ENCODE results near the gene RAB3IP.

The RAB3IP gene

GRCh38 chr12:69837191-69837590, 98.5 kb downstream of the RAB3IP start:
- DNase-seq, result no peak

GRCh38 chr12:69837657-69838415, 99.2 kb downstream of the RAB3IP start:
- H3K18ac ChIP-seq (ENCODE audit: low read length), result no peak overlapping the region
- H3K27me3 ChIP-seq (ENCODE audit: insufficient read depth, low read length, poor library complexity), result no peaks in the 10 kb centered on the region
- H3K4me3 ChIP-seq (ENCODE audit: low read length), result no peak overlapping the region
- H3K79me2 ChIP-seq (ENCODE audit: control insufficient read depth, insufficient read depth, low read length), result no peaks in the 10 kb centered on the region
- no peak overlapping the region for H2BK5ac ChIP-seq (ENCODE audit: low read length)
- no peak overlapping the region for H3K4ac ChIP-seq (ENCODE audit: low read depth, low read length)
- no peak overlapping the region for H2AK5ac ChIP-seq (ENCODE audit: low read length)
- H3K9ac ChIP-seq (ENCODE audit: low read length), result no peak overlapping the region
- no peak overlapping the region for H3K56ac ChIP-seq (ENCODE audit: low read length)
- no peak overlapping the region for H4K8ac ChIP-seq (ENCODE audit: low read depth, low read length)
- no peak overlapping the region for H2BK15ac ChIP-seq (replicated peaks; ENCODE audit: low read depth)
- no peak overlapping the region for H2BK120ac ChIP-seq (ENCODE audit: low read depth, low read length)
- H3K36me3 ChIP-seq (ENCODE audit: control insufficient read depth, insufficient read depth, low read length), result no peaks in the 10 kb centered on the region
- H3K27ac ChIP-seq (ENCODE audit: low read depth, low read length), result no peak overlapping the region
- WGBS (ENCODE audit: extremely low coverage, insufficient coverage, low lambda C conversion rate), result no CpG with 5 or more reads among the region's 4 CpGs
- no peak overlapping the region for H3K23ac ChIP-seq (ENCODE audit: low read length)
- no peak for DNase-seq
- H3K79me1 ChIP-seq (ENCODE audit: low read length), result no peaks in the 10 kb centered on the region
- no peak overlapping the region for H3K4me2 ChIP-seq (ENCODE audit: low read length)
- no peaks in the 10 kb centered on the region for H3K4me1 ChIP-seq (ENCODE audit: control insufficient read depth, low read depth, low read length)
- no peak overlapping the region for H4K5ac ChIP-seq (ENCODE audit: low read length)

More at GRCh38 chr12:69837191-69837590, 98.5 kb downstream of the RAB3IP start:
- H2AK5ac ChIP-seq (ENCODE audit: low read length), result no peak overlapping the region
- no peak overlapping the region for H3K27ac ChIP-seq (ENCODE audit: low read depth, low read length)
- H3K4me3 ChIP-seq (ENCODE audit: low read length), result no peak overlapping the region
- no peak overlapping the region for H3K9ac ChIP-seq (ENCODE audit: low read length)
- H3K23ac ChIP-seq (ENCODE audit: low read length), result no peak overlapping the region
- H3K79me2 ChIP-seq (ENCODE audit: control insufficient read depth, insufficient read depth, low read length), result no peaks in the 10 kb centered on the region
- no peak overlapping the region for H3K18ac ChIP-seq (ENCODE audit: low read length)
- WGBS (ENCODE audit: extremely low coverage, insufficient coverage, low lambda C conversion rate), result no CpG with 5 or more reads among the region's 4 CpGs
- H3K4me2 ChIP-seq (ENCODE audit: low read length), result no peak overlapping the region
- no peak overlapping the region for H3K4ac ChIP-seq (ENCODE audit: low read depth, low read length)
- H3K27me3 ChIP-seq (ENCODE audit: insufficient read depth, low read length, poor library complexity), result no peaks in the 10 kb centered on the region
- no peaks in the 10 kb centered on the region for H3K79me1 ChIP-seq (ENCODE audit: low read length)
- no peak overlapping the region for H2BK5ac ChIP-seq (ENCODE audit: low read length)
- no peak overlapping the region for H4K5ac ChIP-seq (ENCODE audit: low read length)
- H3K36me3 ChIP-seq (ENCODE audit: control insufficient read depth, insufficient read depth, low read length), result no peaks in the 10 kb centered on the region
- no peak overlapping the region for H3K56ac ChIP-seq (ENCODE audit: low read length)
- no peaks in the 10 kb centered on the region for H3K4me1 ChIP-seq (ENCODE audit: control insufficient read depth, low read depth, low read length)
- no peak overlapping the region for H4K8ac ChIP-seq (ENCODE audit: low read depth, low read length)
- H2BK120ac ChIP-seq (ENCODE audit: low read depth, low read length), result no peak overlapping the region
- no peak overlapping the region for H2BK15ac ChIP-seq (replicated peaks; ENCODE audit: low read depth)

DNA sequence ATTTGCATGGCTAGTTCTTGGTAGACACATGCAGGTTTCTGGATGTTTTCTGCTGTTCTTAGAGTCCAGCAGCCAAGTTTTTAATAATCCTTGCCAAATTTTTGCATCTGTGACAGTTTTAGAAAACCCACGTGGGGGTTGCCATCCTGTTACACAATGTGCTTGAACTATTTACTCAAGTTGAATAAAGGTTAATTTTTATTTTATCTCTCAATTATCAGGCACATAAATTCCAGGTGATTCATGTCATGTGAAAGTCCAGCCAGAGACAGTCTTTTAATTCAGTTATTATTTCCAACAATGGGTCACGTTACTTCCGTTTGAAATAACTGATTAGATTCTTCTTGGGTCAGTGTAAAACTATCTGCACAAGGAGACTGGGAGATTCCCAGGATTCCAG, 102.1 kb downstream of the RAB3IP start:
- Histone ChIP-seq H4K5ac (ENCODE audit: low read length) (no peak overlapping the region), H3K27ac (ENCODE audit: low read depth, low read length) (no peak overlapping the region), H3K9ac (ENCODE audit: low read length) (no peak overlapping the region)

DNA sequence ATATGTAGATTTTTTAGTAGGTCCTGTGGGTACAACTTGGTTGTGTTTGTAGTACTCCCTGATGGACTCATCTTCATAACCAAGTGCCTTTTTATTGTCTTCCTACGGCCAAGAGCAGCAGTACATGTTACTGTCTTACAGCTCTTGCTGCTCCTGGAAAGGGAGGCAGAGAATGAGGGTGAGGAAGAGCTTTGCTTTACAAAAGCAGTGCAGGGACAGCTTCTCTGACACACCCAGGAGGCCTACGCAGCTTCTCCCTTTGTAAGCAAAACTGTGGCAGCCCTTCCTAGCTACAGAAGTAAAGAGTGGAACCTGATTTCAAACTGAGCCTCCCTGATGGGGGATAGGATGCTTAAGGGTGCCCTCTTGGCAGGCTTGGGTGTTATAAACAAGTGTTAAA, 104.9 kb downstream of the RAB3IP start:
- no peak overlapping the region for H3K9ac ChIP-seq (ENCODE audit: low read length)
- H2AK5ac ChIP-seq (ENCODE audit: low read length), result no peak overlapping the region
- no CpG with 5 or more reads among the region's 2 CpGs for WGBS (ENCODE audit: extremely low coverage, insufficient coverage, low lambda C conversion rate)
- no peak overlapping the region for H4K5ac ChIP-seq (ENCODE audit: low read length)
- no peak overlapping the region for H4K8ac ChIP-seq (ENCODE audit: low read depth, low read length)
- H3K4me1 ChIP-seq (ENCODE audit: control insufficient read depth, low read depth, low read length), result no peaks in the 10 kb centered on the region
- no peaks in the 10 kb centered on the region for H3K79me1 ChIP-seq (ENCODE audit: low read length)
- H2BK5ac ChIP-seq (ENCODE audit: low read length), result no peak overlapping the region
- H2BK15ac ChIP-seq (replicated peaks; ENCODE audit: low read depth), result no peak overlapping the region
- no peak overlapping the region for H3K27ac ChIP-seq (ENCODE audit: low read depth, low read length)
- no peak overlapping the region for H3K4me3 ChIP-seq (ENCODE audit: low read length)
- no peak overlapping the region for H3K56ac ChIP-seq (ENCODE audit: low read length)
- H3K18ac ChIP-seq (ENCODE audit: low read length), result no peak overlapping the region
- H3K27me3 ChIP-seq (ENCODE audit: insufficient read depth, low read length, poor library complexity), result no peaks in the 10 kb centered on the region
- no peak overlapping the region for H3K4ac ChIP-seq (ENCODE audit: low read depth, low read length)
- no peaks in the 10 kb centered on the region for H3K79me2 ChIP-seq (ENCODE audit: control insufficient read depth, insufficient read depth, low read length)
- H2BK120ac ChIP-seq (ENCODE audit: low read depth, low read length), result no peak overlapping the region
- H3K4me2 ChIP-seq (ENCODE audit: low read length), result no peak overlapping the region
- no peaks in the 10 kb centered on the region for H3K36me3 ChIP-seq (ENCODE audit: control insufficient read depth, insufficient read depth, low read length)
- DNase-seq, result no peak
- H3K23ac ChIP-seq (ENCODE audit: low read length), result no peak overlapping the region

More for the DNA sequence above, 102.1 kb downstream of the RAB3IP start:
- H2BK15ac ChIP-seq (replicated peaks; ENCODE audit: low read depth), result no peak overlapping the region
- H3K4me3 ChIP-seq (ENCODE audit: low read length), result no peak overlapping the region
- H3K27me3 ChIP-seq (ENCODE audit: insufficient read depth, low read length, poor library complexity), result no peaks in the 10 kb centered on the region
- no peak overlapping the region for H3K56ac ChIP-seq (ENCODE audit: low read length)
- no peaks in the 10 kb centered on the region for H3K4me1 ChIP-seq (ENCODE audit: control insufficient read depth, low read depth, low read length)
- no peaks in the 10 kb centered on the region for H3K79me2 ChIP-seq (ENCODE audit: control insufficient read depth, insufficient read depth, low read length)
- H3K79me1 ChIP-seq (ENCODE audit: low read length), result no peaks in the 10 kb centered on the region
- no peak for DNase-seq
- no peak overlapping the region for H3K23ac ChIP-seq (ENCODE audit: low read length)
- H2BK120ac ChIP-seq (ENCODE audit: low read depth, low read length), result no peak overlapping the region
- H3K4me2 ChIP-seq (ENCODE audit: low read length), result no peak overlapping the region
- H3K18ac ChIP-seq (ENCODE audit: low read length), result no peak overlapping the region
- no peaks in the 10 kb centered on the region for H3K36me3 ChIP-seq (ENCODE audit: control insufficient read depth, insufficient read depth, low read length)
- H3K4ac ChIP-seq (ENCODE audit: low read depth, low read length), result no peak overlapping the region
- no peak overlapping the region for H2BK5ac ChIP-seq (ENCODE audit: low read length)
- H4K8ac ChIP-seq (ENCODE audit: low read depth, low read length), result no peak overlapping the region
- H2AK5ac ChIP-seq (ENCODE audit: low read length), result no peak overlapping the region
- WGBS (ENCODE audit: extremely low coverage, insufficient coverage, low lambda C conversion rate), result no CpG with 5 or more reads among the region's 3 CpGs

- no peak overlapping the region for H3K23ac ChIP-seq (ENCODE audit: low read length)
- no peak overlapping the region for H3K4me2 ChIP-seq (ENCODE audit: low read length)
- H3K27me3 ChIP-seq (ENCODE audit: insufficient read depth, low read length, poor library complexity), result no peaks in the 10 kb centered on the region
- no peak overlapping the region for H2AK5ac ChIP-seq (ENCODE audit: low read length)
- H3K4me1 ChIP-seq (ENCODE audit: control insufficient read depth, low read depth, low read length), result no peaks in the 10 kb centered on the region
- H3K4me3 ChIP-seq (ENCODE audit: low read length), result no peak overlapping the region
- no peak overlapping the region for H2BK5ac ChIP-seq (ENCODE audit: low read length)
- H2BK120ac ChIP-seq (ENCODE audit: low read depth, low read length), result no peak overlapping the region
- DNase-seq, result no peak
- no peak overlapping the region for H3K27ac ChIP-seq (ENCODE audit: low read depth, low read length)
- H4K8ac ChIP-seq (ENCODE audit: low read depth, low read length), result no peak overlapping the region
- H3K56ac ChIP-seq (ENCODE audit: low read length), result no peak overlapping the region
- no peaks in the 10 kb centered on the region for H3K79me2 ChIP-seq (ENCODE audit: control insufficient read depth, insufficient read depth, low read length)
- no peaks in the 10 kb centered on the region for H3K79me1 ChIP-seq (ENCODE audit: low read length)
- no peak overlapping the region for H3K18ac ChIP-seq (ENCODE audit: low read length)
- no peak overlapping the region for H3K4ac ChIP-seq (ENCODE audit: low read depth, low read length)
- WGBS (ENCODE audit: extremely low coverage, insufficient coverage, low lambda C conversion rate), result no CpG with 5 or more reads among the region's 7 CpGs
- no peak overlapping the region for H4K5ac ChIP-seq (ENCODE audit: low read length)
- H3K36me3 ChIP-seq (ENCODE audit: control insufficient read depth, insufficient read depth, low read length), result no peaks in the 10 kb centered on the region
- H3K9ac ChIP-seq (ENCODE audit: low read length), result no peak overlapping the region
- H2BK15ac ChIP-seq (replicated peaks; ENCODE audit: low read depth), result no peak overlapping the region
These were observed 105.8 kb downstream of the RAB3IP start for GRCh38 chr12:69844416-69844815.

DNA sequence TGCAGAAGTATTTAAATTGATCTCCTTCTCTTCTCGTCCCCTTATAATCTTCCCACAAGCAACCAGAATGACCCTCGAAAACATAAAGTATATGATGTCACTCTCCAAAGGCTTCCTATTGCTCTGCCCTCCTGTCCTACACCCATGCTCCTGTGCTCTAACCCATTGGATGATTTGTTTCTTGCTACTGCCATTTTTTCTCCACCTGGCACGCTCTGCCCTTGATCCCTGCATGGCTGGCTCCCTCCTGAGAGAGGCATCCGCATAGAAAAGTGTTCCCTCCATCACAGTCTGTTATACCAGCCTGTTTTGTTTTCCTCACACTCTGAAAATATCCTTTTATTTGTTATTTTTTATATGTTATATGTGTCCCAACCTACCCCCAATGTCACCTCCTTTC, 106.2 kb downstream of the RAB3IP start:
- no peak overlapping the region for H4K5ac ChIP-seq (ENCODE audit: low read length)
- H3K23ac ChIP-seq (ENCODE audit: low read length), result no peak overlapping the region
- no peaks in the 10 kb centered on the region for H3K79me1 ChIP-seq (ENCODE audit: low read length)
- H3K4me2 ChIP-seq (ENCODE audit: low read length), result no peak overlapping the region
- no CpG with 5 or more reads among the region's 4 CpGs for WGBS (ENCODE audit: extremely low coverage, insufficient coverage, low lambda C conversion rate)
- H3K4me3 ChIP-seq (ENCODE audit: low read length), result no peak overlapping the region
- H3K27ac ChIP-seq (ENCODE audit: low read depth, low read length), result no peak overlapping the region
- DNase-seq, result no peak
- no peak overlapping the region for H3K18ac ChIP-seq (ENCODE audit: low read length)
- no peaks in the 10 kb centered on the region for H3K4me1 ChIP-seq (ENCODE audit: control insufficient read depth, low read depth, low read length)
- no peaks in the 10 kb centered on the region for H3K36me3 ChIP-seq (ENCODE audit: control insufficient read depth, insufficient read depth, low read length)
- H2BK120ac ChIP-seq (ENCODE audit: low read depth, low read length), result no peak overlapping the region
- no peaks in the 10 kb centered on the region for H3K27me3 ChIP-seq (ENCODE audit: insufficient read depth, low read length, poor library complexity)
- no peaks in the 10 kb centered on the region for H3K79me2 ChIP-seq (ENCODE audit: control insufficient read depth, insufficient read depth, low read length)
- no peak overlapping the region for H4K8ac ChIP-seq (ENCODE audit: low read depth, low read length)
- H3K4ac ChIP-seq (ENCODE audit: low read depth, low read length), result no peak overlapping the region
- no peak overlapping the region for H3K9ac ChIP-seq (ENCODE audit: low read length)
- H2AK5ac ChIP-seq (ENCODE audit: low read length), result no peak overlapping the region
- H2BK5ac ChIP-seq (ENCODE audit: low read length), result no peak overlapping the region
- no peak overlapping the region for H3K56ac ChIP-seq (ENCODE audit: low read length)
- no peak overlapping the region for H2BK15ac ChIP-seq (replicated peaks; ENCODE audit: low read depth)

Measured in mesendoderm (in vitro differentiated cells).